ENCODE data around the gene NEK4.

NEK4 gene

DNA sequence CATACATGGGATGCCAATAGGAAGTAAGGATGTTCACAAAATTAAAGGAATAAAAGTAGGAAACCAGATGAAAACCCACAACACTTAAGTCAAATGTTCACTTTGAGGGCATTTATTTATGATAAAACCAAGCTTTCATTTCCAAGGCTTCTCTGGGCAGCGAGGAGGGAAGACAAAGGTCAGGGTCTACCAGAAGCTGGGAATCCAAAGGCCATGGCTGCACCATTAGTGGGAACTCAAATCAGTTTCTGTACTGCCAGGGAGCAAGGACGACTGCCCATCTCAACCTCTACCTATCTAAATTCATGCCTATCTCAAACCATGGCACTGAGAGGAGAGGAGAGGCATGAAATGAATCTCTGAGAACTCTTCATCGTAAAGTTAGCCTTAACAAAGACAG, 107.6 kb downstream of the NEK4 start:
- TF ChIP-seq, protein P1, sequence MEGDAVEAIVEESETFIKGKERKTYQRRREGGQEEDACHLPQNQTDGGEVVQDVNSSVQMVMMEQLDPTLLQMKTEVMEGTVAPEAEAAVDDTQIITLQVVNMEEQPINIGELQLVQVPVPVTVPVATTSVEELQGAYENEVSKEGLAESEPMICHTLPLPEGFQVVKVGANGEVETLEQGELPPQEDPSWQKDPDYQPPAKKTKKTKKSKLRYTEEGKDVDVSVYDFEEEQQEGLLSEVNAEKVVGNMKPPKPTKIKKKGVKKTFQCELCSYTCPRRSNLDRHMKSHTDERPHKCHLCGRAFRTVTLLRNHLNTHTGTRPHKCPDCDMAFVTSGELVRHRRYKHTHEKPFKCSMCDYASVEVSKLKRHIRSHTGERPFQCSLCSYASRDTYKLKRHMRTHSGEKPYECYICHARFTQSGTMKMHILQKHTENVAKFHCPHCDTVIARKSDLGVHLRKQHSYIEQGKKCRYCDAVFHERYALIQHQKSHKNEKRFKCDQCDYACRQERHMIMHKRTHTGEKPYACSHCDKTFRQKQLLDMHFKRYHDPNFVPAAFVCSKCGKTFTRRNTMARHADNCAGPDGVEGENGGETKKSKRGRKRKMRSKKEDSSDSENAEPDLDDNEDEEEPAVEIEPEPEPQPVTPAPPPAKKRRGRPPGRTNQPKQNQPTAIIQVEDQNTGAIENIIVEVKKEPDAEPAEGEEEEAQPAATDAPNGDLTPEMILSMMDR (IDR thresholded peaks at IDR 0.05) = no peak
- DNase-seq (ENCODE audit: low spot score) = no peak

DNA sequence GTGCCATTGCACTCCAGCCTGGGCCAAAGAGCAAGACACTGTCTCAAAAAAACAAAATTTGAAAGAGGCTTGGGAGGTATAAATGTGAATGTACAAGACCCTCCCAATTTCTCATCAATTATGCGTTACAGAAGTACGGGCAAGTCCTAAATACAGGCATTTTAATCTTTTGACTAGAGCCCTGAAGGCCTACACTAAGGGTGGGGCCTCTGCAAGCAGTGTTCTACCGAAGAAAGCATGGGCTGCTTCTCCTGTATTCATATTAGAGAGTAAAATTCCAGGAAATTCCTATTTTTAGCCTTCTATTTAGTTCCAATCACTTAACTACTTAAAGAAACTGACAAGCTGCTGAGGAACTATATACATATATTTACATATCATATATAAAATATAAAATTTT, 110.7 kb downstream of the NEK4 start:
- TF ChIP-seq, protein P1 (IDR thresholded peaks at IDR 0.05) = no peak
- Histone ChIP-seq H3K4me3 (no peak overlapping the region), H3K27ac (no peak overlapping the region)
- DNase-seq (ENCODE audit: low spot score) = no peak

More for the DNA sequence above, 107.6 kb downstream of the NEK4 start:
- Histone ChIP-seq H3K27ac (no peak overlapping the region), H3K4me3 (no peak overlapping the region)
